Body of pancreas (tissue), 4 donors: Measurements from ENCODE around the gene POLN. TPM values are rescaled to one million over a fixed set of nuclear protein-coding genes. Genes with fewer than 3 reads are reported as not detected.

ENCODE experiments used
- ATAC-seq: fragments of 150-250 bp; one replicate; pipeline ENCODE4 v1.9.1; 2016
- DNase-seq, 4 donors: peaks; one replicate each; pipeline ENCODE4 v3.0.0-alpha.2; 2019
- H3K27ac ChIP-seq, 4 donors: fragments of 200-600 bp; sonication (generic); 1 replicate in 3 of 4; 2 replicates in 1 of 4; pipeline versions ENCODE4 v1.5.1 to v1.6.1; 2016 to 2019; ENCODE audit warnings: mild to moderate bottlenecking in 1 of 4, mixed read lengths in 1 of 4, moderate library complexity in 1 of 4
- H3K27me3 ChIP-seq, 2 donors: fragments of 200-600 bp; sonication (generic); one replicate each; pipeline ENCODE4 v1.6.0; 2016; ENCODE audit warnings: mild to moderate bottlenecking in 1 of 2
- H3K36me3 ChIP-seq, 2 donors: fragments of 200-600 bp; sonication (generic); replicated peaks in 1 of 2; 2 replicates each; pipeline ENCODE4 v1.5.1; 2016; ENCODE audit warnings: low read depth in 2 of 2; ENCODE audit not compliant: insufficient read depth in 1 of 2
- H3K4me1 ChIP-seq: fragments of 200-600 bp; sonication (generic); one replicate; pipeline ENCODE4 v1.6.0; 2016
- H3K4me3 ChIP-seq, 2 donors: fragments of 200-600 bp; sonication (generic); 1 replicate in 1 of 2; 2 replicates in 1 of 2; pipeline ENCODE4 v1.5.1; 2016 to 2019
- H3K9me3 ChIP-seq, 3 donors: fragments of 200-600 bp; sonication (generic); 1 replicate in 2 of 3; 2 replicates in 1 of 3; pipeline ENCODE4 v1.5.1; 2016
- CTCF ChIP-seq, 7 experiments: fragments of 450-650 bp in 4 of 7; fragments of 200-600 bp in 3 of 7; sonication (generic) in 3 of 7; IDR thresholded peaks; one replicate each; pipeline ENCODE4 v1.5.1; 2016 to 2019; ENCODE audit warnings: antibody characterized with exemption in 7 of 7
- POLR2A ChIP-seq, 3 donors: fragments of 450-650 bp; IDR thresholded peaks; one replicate each; pipeline ENCODE4 v1.6.1; 2016; ENCODE audit warnings: antibody characterized with exemption in 3 of 3, mild to moderate bottlenecking in 2 of 3
- WGBS, 2 donors: methylation state at CpG; one replicate each; pipeline ENCODE4 v1.1.5; 2017; 5-methylcytosine and 5-hydroxymethylcytosine counted together
- intact Hi-C: fragments of 100-400 bp; cut with DNase I; formaldehyde crosslinking; loops from one replicate; pipeline ENCODE4 v1.15.1; 2023
- total RNA-seq, 2 donors: library from RNA; depleted of rRNA; stranded (reverse); fragments of >200 nt; gene quantifications; one replicate each; pipeline ENCODE4 v1.1.0, GENCODE V29; 2016

Gene POLN
- total RNA-seq, 2 donors from 2014 or later: 4.9 to 5.9 TPM

- H3K27ac ChIP-seq: no peak overlapping the region
- WGBS, 2 donors: 86 to 90% methylated on average over 8 to 10 of the region's 10 CpGs
- DNase-seq: no peak
- intact Hi-C loops: no loop called here
- H3K36me3 ChIP-seq: no peaks in the 10 kb centered on the region
- no peaks in the 10 kb centered on the region for H3K4me1 ChIP-seq
- H3K9me3 ChIP-seq: no peaks in the 10 kb centered on the region
- no peak for ATAC-seq
- no peaks in the 10 kb centered on the region for H3K27me3 ChIP-seq
- TF ChIP-seq POLR2A (IDR thresholded peaks at IDR 0.05) (no peak), CTCF (IDR thresholded peaks at IDR 0.05) (no peak)
- no peak overlapping the region for H3K4me3 ChIP-seq
Measured at GRCh38 chr4:2081540-2081939, 160.4 kb downstream of the POLN start.

- DNase-seq: peak in 1 of 4 donors; percentile 0
- intact Hi-C loops: no loop called here
Measured at GRCh38 chr4:2080429-2081300, 161.3 kb downstream of the POLN start.

GRCh38 chr4:2079926-2080325 lies 162.0 kb downstream of the POLN start:
- no peak for TF ChIP-seq POLR2A (IDR thresholded peaks at IDR 0.05)
- TF ChIP-seq CTCF (IDR thresholded peaks at IDR 0.05): no peak
- Histone ChIP-seq H3K9me3 (no peaks in the 10 kb centered on the region), H3K36me3 (no peaks in the 10 kb centered on the region), H3K27ac (no peak overlapping the region), H3K4me1 (no peaks in the 10 kb centered on the region), H3K27me3 (no peaks in the 10 kb centered on the region), H3K4me3 (no peak overlapping the region)
- no peak for ATAC-seq
- WGBS, 2 donors: 87 to 95% methylated on average over 7 to 8 of the region's 9 CpGs
- peak in 1 of 4 donors; percentile 1 for DNase-seq
- intact Hi-C loops: no loop called here

More at GRCh38 chr4:2080429-2081300, 161.3 kb downstream of the POLN start:
- H3K9me3 ChIP-seq: no peaks in the 10 kb centered on the region
- no peak overlapping the region for H3K27ac ChIP-seq
- no peaks in the 10 kb centered on the region for H3K4me1 ChIP-seq
- no peaks in the 10 kb centered on the region for H3K27me3 ChIP-seq
- no peak overlapping the region for H3K4me3 ChIP-seq
- no peaks in the 10 kb centered on the region for H3K36me3 ChIP-seq
- ATAC-seq: no peak
- TF ChIP-seq CTCF (IDR thresholded peaks at IDR 0.05) (no peak), POLR2A (IDR thresholded peaks at IDR 0.05) (no peak)
- 85 to 89% methylated on average over 9 to 19 of the region's 19 CpGs for WGBS, 2 donors

- H3K27me3 ChIP-seq: no peaks in the 10 kb centered on the region
- TF ChIP-seq CTCF (IDR thresholded peaks at IDR 0.05) (no peak), POLR2A (IDR thresholded peaks at IDR 0.05) (no peak)
- H3K4me3 ChIP-seq: no peak overlapping the region
- intact Hi-C loops: no loop called here
- WGBS, 2 donors: 91 to 93% methylated on average over 4 to 5 of the region's 5 CpGs
- H3K27ac ChIP-seq: no peak overlapping the region
- no peaks in the 10 kb centered on the region for H3K4me1 ChIP-seq
- H3K36me3 ChIP-seq: no peaks in the 10 kb centered on the region
- ATAC-seq (no peak), DNase-seq (no peak)
- no peaks in the 10 kb centered on the region for H3K9me3 ChIP-seq
Measured at GRCh38 chr4:2079006-2079405, 162.9 kb downstream of the POLN start.

GRCh38 chr4:2078584-2078983 lies 163.3 kb downstream of the POLN start:
- no peak for ATAC-seq
- Histone ChIP-seq H3K4me3 (no peak overlapping the region), H3K9me3 (no peaks in the 10 kb centered on the region), H3K27ac (no peak overlapping the region), H3K4me1 (no peaks in the 10 kb centered on the region), H3K27me3 (no peaks in the 10 kb centered on the region), H3K36me3 (no peaks in the 10 kb centered on the region)
- TF ChIP-seq POLR2A (IDR thresholded peaks at IDR 0.05) (no peak), CTCF (IDR thresholded peaks at IDR 0.05) (no peak)
- WGBS, 2 donors: 73 to 80% methylated on average over 8 to 9 of the region's 9 CpGs
- no peak for DNase-seq
- intact Hi-C loops: no loop called here
